Lung (tissue), 12 donors: ENCODE results near the gene PTGES3. TPM values are rescaled to one million over a fixed set of nuclear protein-coding genes. Genes with fewer than 3 reads are reported as not detected.

Source experiments
- ATAC-seq: fragments of 200-7000 bp; cut with Tn5 transposase; one replicate; pipeline ENCODE4 v1.9.1; 2020; ENCODE audit warnings: moderate number of reproducible peaks; ENCODE audit not compliant: insufficient read depth, low FRiP score
- DNase-seq, 3 donors: peaks; one replicate each; pipeline ENCODE4 v3.0.0-alpha.2; 2013 to 2017
- H3K27ac ChIP-seq, 2 donors: one replicate each; pipeline ENCODE4 v1.5.1; 2013; ENCODE audit warnings: mild to moderate bottlenecking in 2 of 2, moderate library complexity in 2 of 2, control low read depth in 1 of 2, inconsistent platforms in 1 of 2, low read depth in 1 of 2, low read length in 1 of 2
- H3K27me3 ChIP-seq, 3 donors: one replicate each; pipeline ENCODE4 v1.5.1; 2013; ENCODE audit warnings: low read length in 2 of 3; ENCODE audit not compliant: control insufficient read depth in 3 of 3, insufficient read depth in 3 of 3
- H3K36me3 ChIP-seq, 4 donors: one replicate each; pipeline ENCODE4 v1.5.1; 2013; ENCODE audit warnings: low read length in 4 of 4, mild to moderate bottlenecking in 1 of 4, moderate library complexity in 1 of 4; ENCODE audit not compliant: control insufficient read depth in 4 of 4, insufficient read depth in 4 of 4
- H3K4me1 ChIP-seq, 5 donors: one replicate each; pipeline ENCODE4 v1.5.1; 2013; ENCODE audit warnings: low read length in 5 of 5, mild to moderate bottlenecking in 2 of 5, moderate library complexity in 1 of 5; ENCODE audit not compliant: control insufficient read depth in 5 of 5, insufficient read depth in 5 of 5
- H3K4me3 ChIP-seq: one replicate; pipeline ENCODE4 v1.5.1; 2013; ENCODE audit warnings: mild to moderate bottlenecking, control low read depth, moderate library complexity
- H3K9ac ChIP-seq, 2 donors: one replicate each; pipeline ENCODE4 v1.5.1; 2013; ENCODE audit warnings: low read length in 2 of 2, control low read depth in 1 of 2; ENCODE audit not compliant: insufficient read depth in 1 of 2
- H3K9me3 ChIP-seq, 4 donors: one replicate each; pipeline ENCODE4 v1.5.1; 2013; ENCODE audit warnings: low read length in 3 of 4, mild to moderate bottlenecking in 1 of 4, moderate library complexity in 1 of 4; ENCODE audit not compliant: control insufficient read depth in 4 of 4, insufficient read depth in 3 of 4
- CTCF ChIP-seq: IDR thresholded peaks from 2 replicates; pipeline ENCODE4 v1.5.1; 2012; ENCODE audit warnings: mild to moderate bottlenecking; ENCODE audit errors: control extremely low read depth, extremely low read depth
- WGBS, 2 donors: extraction: QIAGEN DNeasy Blood & Tissue Kit; methylation state at CpG; one replicate each; pipeline ENCODE4 v1.1.7; 2013; 5-methylcytosine and 5-hydroxymethylcytosine counted together
- polyA plus RNA-seq, 2 donors: library from polyadenylated mRNA; stranded (reverse); fragments of 200-250 nt; gene quantifications; one replicate each; pipeline ENCODE4 v1.2.1, GENCODE V29; 2013
- total RNA-seq, 2 donors: library from RNA; depleted of rRNA in 1 of 2; stranded (reverse); fragments of >200 nt in 1 of 2; gene quantifications; one replicate each; pipeline ENCODE4 v1.2.1, GENCODE V29; 2014 to 2021
- donor health status: control.
- donor health status: control.
- donor health status: Bipolar disorder and iron deficiency.
- donor health status: healthy.
- donor health status: DM: yes; HTN: yes; CAD: no.

The PTGES3 gene
- total and polyA plus RNA-seq, 4 donors: 88.6 to 180 (median 152) TPM

- Histone ChIP-seq H3K4me3 (no peak overlapping the region), H3K27me3 (no peaks in the 10 kb centered on the region), H3K9ac (no peak overlapping the region), H3K4me1 (peaks cover 0 to 2% (median 0%) of the 10 kb centered on the region in 5 donors), H3K9me3 (no peaks in the 10 kb centered on the region), H3K27ac (no peak overlapping the region), H3K36me3 (no peaks in the 10 kb centered on the region)
- DNase-seq (no peak), ATAC-seq (no peak)
- 83 to 89% methylated on average over 5 of the region's 5 CpGs for WGBS, 2 donors
- TF ChIP-seq CTCF: no peak
Observed at GRCh38 chr12:56694161-56694560, 6.1 kb upstream of the PTGES3 start.

GRCh38 chr12:56688846-56689109, 694 bp upstream of the PTGES3 start:
- ATAC-seq (no peak), DNase-seq (no peak)
- peaks cover 0 to 20% (median 4%) of the 10 kb centered on the region in 5 donors for H3K4me1 ChIP-seq

GRCh38 chr12:56687223-56688128, 608 bp downstream of the PTGES3 start:
- peaks cover 0 to 7% (median 2%) of the 10 kb centered on the region in 4 donors for H3K36me3 ChIP-seq
- H3K4me3 ChIP-seq: peak overlapping the region; percentile 64
- peaks cover 0 to 20% (median 4%) of the 10 kb centered on the region in 5 donors for H3K4me1 ChIP-seq
- no peaks in the 10 kb centered on the region for H3K27me3 ChIP-seq
- DNase-seq (peak; percentile 56 to 60 (median 59)), ATAC-seq (peak; percentile 23)
- H3K27ac ChIP-seq: peak overlapping the region; percentile 98 to 99
- peak overlapping the region; percentile 89 to 97 for H3K9ac ChIP-seq
- no peaks in the 10 kb centered on the region for H3K9me3 ChIP-seq
- WGBS, 2 donors: 0 to 1% methylated on average over 62 of the region's 62 CpGs
- no peak for TF ChIP-seq CTCF

More at GRCh38 chr12:56688846-56689109, 694 bp upstream of the PTGES3 start:
- Histone ChIP-seq H3K9ac (peak overlapping the region; percentile 46 to 98), H3K27ac (peak overlapping the region; percentile 93 to 96), H3K4me3 (peak overlapping the region; percentile 40), H3K27me3 (no peaks in the 10 kb centered on the region), H3K36me3 (peaks cover 0 to 7% (median 0%) of the 10 kb centered on the region in 4 donors), H3K9me3 (no peaks in the 10 kb centered on the region)
- 0 to 7% methylated on average over 7 of the region's 7 CpGs for WGBS, 2 donors
- TF ChIP-seq CTCF: no peak
